Neural progenitor cell (in vitro differentiated cells): Measurements from ENCODE around the gene ATP6V0C.

Source experiments
- CTCF ChIP-seq: fragments of 200-600 bp; sonication (generic); IDR thresholded peaks from 2 replicates; pipeline ENCODE4 v1.5.1; 2017; ENCODE audit warnings: antibody characterized with exemption, mild to moderate bottlenecking
- EZH2 ChIP-seq: fragments of 200-600 bp; sonication (generic); IDR thresholded peaks from 2 replicates; pipeline ENCODE4 v1.6.1; 2017; ENCODE audit warnings: antibody characterized with exemption, mild to moderate bottlenecking, moderate library complexity

GRCh38 chr16:2529961-2530628 lies 16.3 kb downstream of the ATP6V0C start:
- TF ChIP-seq CTCF (no peak), EZH2 (no peak)
